ENCODE results near the gene LRRC51.

The LRRC51 gene

DNA sequence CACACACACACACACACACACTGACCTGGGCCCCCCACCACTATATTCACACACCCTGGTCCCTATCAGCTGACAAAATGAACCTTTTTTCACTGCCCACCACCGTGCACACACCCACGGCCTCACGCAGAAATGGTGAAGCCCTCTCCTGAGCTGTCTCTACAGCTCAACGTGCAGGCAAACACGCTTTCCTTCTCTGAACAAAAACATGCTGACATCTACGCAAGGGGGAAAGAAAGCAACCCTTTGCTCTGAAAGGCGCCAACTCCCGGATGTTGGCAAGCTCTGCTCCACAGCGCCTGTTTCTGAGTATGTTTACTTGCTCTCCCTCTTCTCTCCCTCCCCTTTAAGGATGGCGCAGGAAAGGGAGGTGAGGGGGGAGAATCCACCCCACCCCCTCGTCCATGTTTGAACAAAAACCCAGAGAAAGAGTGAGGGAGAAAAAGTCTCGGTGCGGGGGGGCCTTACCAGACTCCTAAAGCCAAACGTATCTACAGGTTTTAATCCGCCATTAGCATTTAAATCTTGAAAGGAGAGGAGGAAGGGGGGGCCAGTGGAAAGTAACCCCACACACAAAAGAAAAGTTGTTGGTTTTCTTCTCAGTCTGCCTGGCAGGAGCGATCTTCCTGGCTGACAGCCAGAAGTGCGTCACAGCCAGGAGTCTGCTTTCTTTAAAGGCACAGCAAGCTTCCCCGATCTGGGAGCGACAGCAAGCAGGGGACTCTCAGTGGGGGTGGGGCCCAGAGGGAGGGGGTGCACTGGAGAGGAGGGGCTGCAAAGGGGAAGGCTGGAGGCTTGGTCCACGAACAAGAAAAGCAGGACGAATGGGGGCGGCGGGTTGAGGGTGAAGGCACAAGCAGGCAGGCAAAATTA is 39.9 kb upstream of the LRRC51 start:
- Histone ChIP-seq H3K4me2 (ENCODE audit: low read depth, low read length, poor library complexity, severe bottlenecking) (peak overlapping the region; percentile 95), H2AFZ (ENCODE audit: low read depth, low read length, severe bottlenecking) (peak overlapping the region; percentile 23), H3K36me3 (ENCODE audit: low read length) (no peaks in the 10 kb centered on the region), H4K20me1 (ENCODE audit: low read depth, low read length) (peaks cover 4% of the 10 kb centered on the region; the same call in 1 of the 2 replicates), H3K9me2 (replicated peaks; ENCODE audit: insufficient read depth, low read length) (no peaks in the 10 kb centered on the region), H3K9ac (ENCODE audit: low read length) (peak overlapping the region; percentile 70), H3K27me3 (ENCODE audit: low read length) (no peaks in the 10 kb centered on the region), H3F3A (ENCODE audit: insufficient read depth) (peaks cover 29% of the 10 kb centered on the region), H3K4me3 (ENCODE audit: insufficient read depth, low read length, poor library complexity, severe bottlenecking) (peak overlapping the region; percentile 66), H3K79me2 (ENCODE audit: insufficient read depth, low read length) (peaks cover 76% of the 10 kb centered on the region), H3K9me3 (ENCODE audit: insufficient read depth, low read length) (no peaks in the 10 kb centered on the region), H3K27ac (ENCODE audit: low read depth, low read length) (peak overlapping the region; percentile 85)
- TF ChIP-seq EZH2phosphoT487 (conservative IDR thresholded peaks at IDR 0.05; ENCODE audit: low read length) = no peak
- TF ChIP-seq, protein P1, sequence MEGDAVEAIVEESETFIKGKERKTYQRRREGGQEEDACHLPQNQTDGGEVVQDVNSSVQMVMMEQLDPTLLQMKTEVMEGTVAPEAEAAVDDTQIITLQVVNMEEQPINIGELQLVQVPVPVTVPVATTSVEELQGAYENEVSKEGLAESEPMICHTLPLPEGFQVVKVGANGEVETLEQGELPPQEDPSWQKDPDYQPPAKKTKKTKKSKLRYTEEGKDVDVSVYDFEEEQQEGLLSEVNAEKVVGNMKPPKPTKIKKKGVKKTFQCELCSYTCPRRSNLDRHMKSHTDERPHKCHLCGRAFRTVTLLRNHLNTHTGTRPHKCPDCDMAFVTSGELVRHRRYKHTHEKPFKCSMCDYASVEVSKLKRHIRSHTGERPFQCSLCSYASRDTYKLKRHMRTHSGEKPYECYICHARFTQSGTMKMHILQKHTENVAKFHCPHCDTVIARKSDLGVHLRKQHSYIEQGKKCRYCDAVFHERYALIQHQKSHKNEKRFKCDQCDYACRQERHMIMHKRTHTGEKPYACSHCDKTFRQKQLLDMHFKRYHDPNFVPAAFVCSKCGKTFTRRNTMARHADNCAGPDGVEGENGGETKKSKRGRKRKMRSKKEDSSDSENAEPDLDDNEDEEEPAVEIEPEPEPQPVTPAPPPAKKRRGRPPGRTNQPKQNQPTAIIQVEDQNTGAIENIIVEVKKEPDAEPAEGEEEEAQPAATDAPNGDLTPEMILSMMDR (IDR thresholded peaks at IDR 0.05; ENCODE audit: insufficient read depth, low read length, poor library complexity, severe bottlenecking) = no peak

DNA sequence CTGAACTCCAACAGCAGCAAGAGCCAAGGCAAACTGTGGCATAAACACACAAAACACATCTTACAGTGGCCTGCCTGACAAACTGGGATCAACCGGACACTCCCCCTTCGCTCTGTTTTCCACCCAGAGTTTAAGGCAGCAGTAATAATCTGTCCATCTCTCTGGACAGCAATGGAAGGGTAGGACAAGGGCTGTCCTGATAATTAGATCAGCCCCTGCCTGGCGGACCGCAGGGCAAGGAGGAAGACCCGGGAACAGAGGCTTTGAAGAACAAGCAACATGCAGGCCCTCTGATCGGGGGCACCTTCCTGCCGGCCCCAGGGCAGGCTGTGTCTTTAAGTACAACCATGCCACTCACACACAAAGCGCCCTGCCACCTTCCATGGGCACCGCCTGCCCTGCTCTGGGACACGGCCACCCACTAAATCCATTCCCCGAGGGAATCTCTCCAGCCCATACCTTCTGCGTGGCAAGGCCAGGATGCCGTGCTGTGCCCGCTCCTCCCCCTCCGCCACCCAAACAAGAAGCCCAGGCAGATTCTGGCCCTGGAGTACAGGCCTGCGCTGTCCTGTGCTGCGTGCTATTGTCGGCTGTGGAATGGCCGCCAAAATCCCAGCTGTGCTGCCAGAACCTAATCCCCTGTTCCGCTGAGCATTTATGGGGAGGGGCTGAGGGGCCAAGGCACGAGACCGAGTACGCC is 39.1 kb upstream of the LRRC51 start:
- Histone ChIP-seq H4K20me1 (ENCODE audit: low read depth, low read length) (peaks cover 4% of the 10 kb centered on the region; the same call in 1 of the 2 replicates), H3K27me3 (ENCODE audit: low read length) (no peaks in the 10 kb centered on the region), H3K79me2 (ENCODE audit: insufficient read depth, low read length) (peaks cover 68% of the 10 kb centered on the region), H3K4me2 (ENCODE audit: low read depth, low read length, poor library complexity, severe bottlenecking) (peak overlapping the region; percentile 95), H3K9me3 (ENCODE audit: insufficient read depth, low read length) (no peaks in the 10 kb centered on the region), H3K9me2 (replicated peaks; ENCODE audit: insufficient read depth, low read length) (no peaks in the 10 kb centered on the region), H3K36me3 (ENCODE audit: low read length) (no peaks in the 10 kb centered on the region), H3K4me3 (ENCODE audit: insufficient read depth, low read length, poor library complexity, severe bottlenecking) (peak overlapping the region; percentile 66), H2AFZ (ENCODE audit: low read depth, low read length, severe bottlenecking) (no peak overlapping the region), H3K9ac (ENCODE audit: low read length) (peak overlapping the region; percentile 70), H3F3A (ENCODE audit: insufficient read depth) (peaks cover 29% of the 10 kb centered on the region), H3K27ac (ENCODE audit: low read depth, low read length) (peak overlapping the region; percentile 85)
- TF ChIP-seq, protein P1 (IDR thresholded peaks at IDR 0.05; ENCODE audit: insufficient read depth, low read length, poor library complexity, severe bottlenecking) = no peak
- no peak for TF ChIP-seq EZH2phosphoT487 (conservative IDR thresholded peaks at IDR 0.05; ENCODE audit: low read length)

DNA sequence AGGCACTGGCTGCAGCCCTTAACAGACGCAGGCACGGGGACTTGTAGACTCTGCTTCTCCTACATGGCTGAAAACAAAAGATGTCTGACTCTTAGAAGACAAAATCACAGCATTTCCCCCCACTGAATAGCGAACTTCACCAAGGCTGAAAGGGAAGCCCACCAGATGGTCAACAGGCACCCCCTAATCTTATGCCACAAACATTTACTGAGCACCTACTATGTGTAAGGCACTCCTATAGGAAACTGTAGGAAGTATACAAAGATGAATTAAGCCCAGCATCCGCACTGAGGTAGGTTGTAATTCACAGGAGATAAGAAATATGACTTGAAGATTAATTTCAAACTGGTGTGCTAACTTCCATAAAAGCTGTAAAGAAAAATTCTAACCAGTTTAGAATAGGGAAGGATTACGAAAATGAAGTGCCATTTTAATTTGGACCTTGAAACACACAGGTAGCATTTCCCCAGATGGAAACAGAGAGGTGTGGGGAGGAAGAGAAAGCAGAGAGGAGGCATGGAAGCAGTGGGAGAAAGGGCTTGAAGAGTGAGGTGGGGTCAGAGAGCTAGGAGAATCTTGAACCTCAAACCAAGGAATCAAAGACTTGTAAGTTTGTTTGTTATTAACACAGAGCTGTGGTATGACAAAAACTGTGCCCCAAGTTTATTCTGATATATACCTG is 38.4 kb upstream of the LRRC51 start:
- peak overlapping the region; percentile 95 for H3K4me2 ChIP-seq (ENCODE audit: low read depth, low read length, poor library complexity, severe bottlenecking)
- peak overlapping the region; percentile 66 for H3K4me3 ChIP-seq (ENCODE audit: insufficient read depth, low read length, poor library complexity, severe bottlenecking)
- H3K9me2 ChIP-seq (replicated peaks; ENCODE audit: insufficient read depth, low read length) = no peaks in the 10 kb centered on the region
- peak overlapping the region; percentile 85 for H3K27ac ChIP-seq (ENCODE audit: low read depth, low read length)
- H4K20me1 ChIP-seq (ENCODE audit: low read depth, low read length) = peaks cover 4% of the 10 kb centered on the region; the same call in 1 of the 2 replicates
- H3K36me3 ChIP-seq (ENCODE audit: low read length) = no peaks in the 10 kb centered on the region
- H3K27me3 ChIP-seq (ENCODE audit: low read length) = no peaks in the 10 kb centered on the region
- no peaks in the 10 kb centered on the region for H3K9me3 ChIP-seq (ENCODE audit: insufficient read depth, low read length)
- TF ChIP-seq, protein P1 (IDR thresholded peaks at IDR 0.05; ENCODE audit: insufficient read depth, low read length, poor library complexity, severe bottlenecking) = no peak
- TF ChIP-seq EZH2phosphoT487 (conservative IDR thresholded peaks at IDR 0.05; ENCODE audit: low read length) = no peak
- no peak overlapping the region for H2AFZ ChIP-seq (ENCODE audit: low read depth, low read length, severe bottlenecking)
- H3K79me2 ChIP-seq (ENCODE audit: insufficient read depth, low read length) = peaks cover 61% of the 10 kb centered on the region
- peak overlapping the region; percentile 70 for H3K9ac ChIP-seq (ENCODE audit: low read length)
- H3F3A ChIP-seq (ENCODE audit: insufficient read depth) = peaks cover 29% of the 10 kb centered on the region

All from SU-DHL-6 (cell line).